ENCODE measurements around the gene COX14.
"Not testable (repeated sequence)": the region's sequence is repeated elsewhere in the genome, so short reads cannot be mapped to it uniquely, and the experiment has no call there.

The COX14 gene

DNA sequence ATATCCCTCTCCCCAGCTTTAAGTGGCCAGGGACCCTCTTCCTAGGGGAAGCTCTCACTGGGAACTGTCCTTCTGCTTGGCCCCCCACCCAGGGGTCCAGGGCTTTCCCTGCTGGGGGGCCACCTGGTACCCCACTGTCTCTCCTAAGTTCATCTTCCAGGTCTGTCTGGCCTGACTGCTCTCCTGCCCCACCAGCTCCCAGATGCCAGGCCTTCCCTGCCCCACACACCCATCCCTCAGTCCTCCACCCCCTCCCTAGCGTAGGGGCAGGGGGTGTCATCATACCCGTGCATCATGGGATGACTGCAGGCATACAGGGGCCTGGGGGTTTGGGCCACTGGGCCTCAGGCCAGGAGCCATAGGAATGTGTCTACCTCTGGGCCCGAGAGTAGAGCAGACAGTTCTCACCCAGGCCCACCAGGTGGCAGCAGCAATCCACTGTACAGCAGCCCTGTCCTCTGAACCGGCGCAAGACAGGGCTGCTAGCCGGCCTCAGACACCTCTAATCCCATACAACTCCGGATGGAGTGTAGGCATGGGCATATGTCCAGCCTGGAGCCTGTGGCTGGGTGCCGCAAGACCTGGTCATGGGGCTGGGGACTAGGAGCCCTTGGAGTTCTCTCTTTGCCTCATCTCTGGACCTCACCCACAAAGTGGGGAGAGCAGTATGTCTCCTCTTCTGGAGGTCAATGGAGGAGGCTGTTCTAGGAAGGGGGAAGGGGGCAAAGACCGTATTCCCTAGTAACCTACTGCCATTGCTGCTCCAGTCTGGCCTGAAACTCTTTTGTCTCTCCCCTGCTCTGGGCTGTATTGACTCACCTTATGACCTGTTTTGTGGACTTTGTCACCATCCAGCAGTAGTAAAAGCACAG lies 36.9 kb upstream of the COX14 start:
- Histone ChIP-seq H3K36me3 (ENCODE audit: control insufficient read depth, insufficient read depth, low read length) (no peaks in the 10 kb centered on the region), H3K27ac (ENCODE audit: low read depth, low read length, severe bottlenecking) (no peak overlapping the region), H3K4me3 (ENCODE audit: extremely low read depth, insufficient read depth, low read length, poor library complexity, severe bottlenecking) (no peak overlapping the region), H3K9me3 (ENCODE audit: control insufficient read depth, low read length) (no peaks in the 10 kb centered on the region), H3K4me1 (ENCODE audit: control insufficient read depth, insufficient read depth, low read length, poor library complexity, severe bottlenecking) (peaks cover 18% of the 10 kb centered on the region)
- 0 to 24% methylated on average over 1 to 8 of the region's 9 CpGs for WGBS, 2 experiments (ENCODE audit: insufficient coverage in 2 of 2)

DNA sequence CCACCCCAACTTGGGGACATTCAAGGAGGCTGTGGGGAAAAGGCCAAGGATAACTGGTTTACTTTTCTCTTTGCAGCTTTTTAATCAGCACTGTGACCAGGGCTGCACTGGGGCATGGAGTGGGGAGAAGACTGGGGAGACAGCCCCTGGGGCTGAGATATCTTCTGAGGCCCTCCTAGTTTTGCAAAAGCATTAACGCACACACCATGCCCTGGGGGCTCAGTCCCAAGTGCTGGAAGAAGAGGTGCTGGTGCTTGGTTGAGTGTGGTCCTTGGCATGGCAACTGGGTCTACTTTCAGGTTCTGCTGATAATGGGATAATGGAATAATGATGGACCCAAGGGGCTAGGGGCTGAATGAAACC lies 36.2 kb upstream of the COX14 start:
- 100% methylated on average over 1 of the region's 1 CpG for WGBS, 2 experiments (ENCODE audit: insufficient coverage in 2 of 2)
- Histone ChIP-seq H3K36me3 (ENCODE audit: control insufficient read depth, insufficient read depth, low read length) (no peaks in the 10 kb centered on the region), H3K4me1 (ENCODE audit: control insufficient read depth, insufficient read depth, low read length, poor library complexity, severe bottlenecking) (peaks cover 18% of the 10 kb centered on the region), H3K9me3 (ENCODE audit: control insufficient read depth, low read length) (no peaks in the 10 kb centered on the region), H3K27ac (ENCODE audit: low read depth, low read length, severe bottlenecking) (no peak overlapping the region), H3K4me3 (ENCODE audit: extremely low read depth, insufficient read depth, low read length, poor library complexity, severe bottlenecking) (no peak overlapping the region)

- Histone ChIP-seq H3K36me3 (ENCODE audit: control insufficient read depth, insufficient read depth, low read length) (no peaks in the 10 kb centered on the region), H3K4me1 (ENCODE audit: control insufficient read depth, insufficient read depth, low read length, poor library complexity, severe bottlenecking) (peaks cover 15% of the 10 kb centered on the region), H3K27ac (ENCODE audit: low read depth, low read length, severe bottlenecking) (no peak overlapping the region), H3K4me3 (ENCODE audit: extremely low read depth, insufficient read depth, low read length, poor library complexity, severe bottlenecking) (no peak overlapping the region), H3K9me3 (ENCODE audit: control insufficient read depth, low read length) (no peaks in the 10 kb centered on the region)
- WGBS, 2 experiments (ENCODE audit: insufficient coverage in 2 of 2), result 87 to 94% methylated on average over 9 to 12 of the region's 12 CpGs
Observed at GRCh38 chr12:50077099-50077498, 34.9 kb upstream of the COX14 start.

DNA sequence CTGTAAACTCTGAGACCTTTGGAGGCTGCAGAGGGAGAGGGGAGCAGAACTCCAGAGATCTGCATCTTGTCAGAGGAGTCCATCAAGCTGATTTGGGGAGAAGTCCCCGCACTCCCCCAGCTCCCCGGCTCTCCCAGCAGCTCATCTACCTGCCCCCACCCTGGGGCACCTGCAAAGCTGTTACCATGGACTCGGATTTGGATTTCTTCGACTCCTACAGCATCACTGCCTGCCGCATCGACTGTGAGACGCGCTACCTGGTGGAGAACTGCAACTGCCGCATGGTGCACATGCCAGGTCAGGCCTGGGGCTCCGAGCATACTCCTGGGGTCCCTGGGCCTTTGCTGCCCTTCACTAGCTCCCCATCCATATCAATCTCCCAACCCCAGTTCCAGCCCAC lies 33.8 kb upstream of the COX14 start:
- Histone ChIP-seq H3K9me3 (ENCODE audit: control insufficient read depth, low read length) (no peaks in the 10 kb centered on the region), H3K27ac (ENCODE audit: low read depth, low read length, severe bottlenecking) (no peak overlapping the region), H3K4me3 (ENCODE audit: extremely low read depth, insufficient read depth, low read length, poor library complexity, severe bottlenecking) (no peak overlapping the region), H3K4me1 (ENCODE audit: control insufficient read depth, insufficient read depth, low read length, poor library complexity, severe bottlenecking) (peaks cover 10% of the 10 kb centered on the region), H3K36me3 (ENCODE audit: control insufficient read depth, insufficient read depth, low read length) (no peaks in the 10 kb centered on the region)
- 92 to 93% methylated on average over 6 to 10 of the region's 10 CpGs for WGBS, 2 experiments (ENCODE audit: insufficient coverage in 2 of 2)

DNA sequence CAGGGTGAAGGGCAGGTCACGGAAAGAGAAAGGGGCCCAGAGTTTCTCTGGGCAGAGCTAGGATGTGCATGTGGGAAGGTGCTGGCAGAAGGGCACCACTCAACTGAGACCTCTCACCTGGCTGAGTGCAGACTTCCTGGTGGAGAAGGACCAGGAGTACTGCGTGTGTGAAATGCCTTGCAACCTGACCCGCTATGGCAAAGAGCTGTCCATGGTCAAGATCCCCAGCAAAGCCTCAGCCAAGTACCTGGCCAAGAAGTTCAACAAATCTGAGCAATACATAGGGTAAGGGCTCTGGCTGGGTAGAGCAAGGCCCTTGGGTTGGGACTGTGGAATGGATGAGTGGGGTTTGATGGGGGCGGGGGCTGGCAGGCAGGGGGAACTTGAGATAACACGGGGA lies 32.3 kb upstream of the COX14 start:
- Histone ChIP-seq H3K27ac (ENCODE audit: low read depth, low read length, severe bottlenecking) (no peak overlapping the region), H3K4me1 (ENCODE audit: control insufficient read depth, insufficient read depth, low read length, poor library complexity, severe bottlenecking) (peaks cover 9% of the 10 kb centered on the region), H3K36me3 (ENCODE audit: control insufficient read depth, insufficient read depth, low read length) (no peaks in the 10 kb centered on the region), H3K9me3 (ENCODE audit: control insufficient read depth, low read length) (no peaks in the 10 kb centered on the region), H3K4me3 (ENCODE audit: extremely low read depth, insufficient read depth, low read length, poor library complexity, severe bottlenecking) (no peak overlapping the region)
- 82 to 83% methylated on average over 2 to 5 of the region's 5 CpGs for WGBS, 2 experiments (ENCODE audit: insufficient coverage in 2 of 2)

DNA sequence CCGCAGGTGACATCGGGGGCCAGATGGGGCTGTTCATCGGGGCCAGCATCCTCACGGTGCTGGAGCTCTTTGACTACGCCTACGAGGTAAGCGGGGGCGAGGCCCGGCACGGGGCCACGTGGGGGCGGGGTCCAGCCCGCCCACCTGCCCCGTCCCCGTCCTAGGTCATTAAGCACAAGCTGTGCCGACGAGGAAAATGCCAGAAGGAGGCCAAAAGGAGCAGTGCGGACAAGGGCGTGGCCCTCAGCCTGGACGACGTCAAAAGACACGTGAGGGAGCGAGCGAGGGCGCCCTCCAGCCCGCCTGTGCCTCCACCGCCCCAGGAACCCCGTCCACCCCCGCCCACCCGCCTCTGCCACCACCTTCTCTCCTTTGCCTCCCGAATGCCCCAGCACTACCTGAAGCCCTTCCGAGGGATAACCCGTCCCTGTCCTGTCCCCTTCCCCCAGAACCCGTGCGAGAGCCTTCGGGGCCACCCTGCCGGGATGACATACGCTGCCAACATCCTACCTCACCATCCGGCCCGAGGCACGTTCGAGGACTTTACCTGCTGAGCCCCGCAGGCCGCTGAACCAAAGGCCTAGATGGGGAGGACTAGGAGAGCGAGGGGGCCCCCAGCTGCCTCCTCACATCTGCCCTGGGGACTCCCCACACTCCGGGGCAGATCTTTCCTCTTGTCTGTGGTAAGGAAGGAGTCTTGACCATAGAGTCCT lies 30.8 kb upstream of the COX14 start:
- WGBS, 2 experiments (ENCODE audit: insufficient coverage in 2 of 2), result 67 to 75% methylated on average over 29 to 41 of the region's 46 CpGs
- Histone ChIP-seq H3K9me3 (ENCODE audit: control insufficient read depth, low read length) (no peaks in the 10 kb centered on the region), H3K36me3 (ENCODE audit: control insufficient read depth, insufficient read depth, low read length) (peaks cover under 1% of the 10 kb centered on the region), H3K27ac (ENCODE audit: low read depth, low read length, severe bottlenecking) (no peak overlapping the region), H3K4me1 (ENCODE audit: control insufficient read depth, insufficient read depth, low read length, poor library complexity, severe bottlenecking) (no peaks in the 10 kb centered on the region), H3K4me3 (ENCODE audit: extremely low read depth, insufficient read depth, low read length, poor library complexity, severe bottlenecking) (no peak overlapping the region)

DNA sequence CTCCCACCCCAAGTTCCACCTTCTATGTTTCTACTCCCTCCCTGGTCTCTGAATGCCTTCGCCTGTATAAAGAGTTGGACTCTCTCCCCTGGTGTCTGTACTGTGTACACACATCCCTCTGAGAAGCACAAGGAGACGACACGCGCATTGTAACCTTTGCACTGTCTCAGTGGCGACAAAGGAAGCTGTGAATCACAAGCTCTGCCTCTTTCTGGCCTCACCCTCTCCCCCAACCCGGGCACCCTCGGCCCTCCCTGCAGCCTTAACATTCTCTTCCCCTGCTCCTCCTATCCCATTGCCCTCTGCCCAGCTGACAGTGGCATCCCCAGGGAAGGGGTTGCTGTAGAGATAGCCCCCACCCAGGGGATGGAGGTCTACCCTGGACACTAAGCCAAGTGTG lies 29.4 kb upstream of the COX14 start:
- Histone ChIP-seq H3K27ac (ENCODE audit: low read depth, low read length, severe bottlenecking) (no peak overlapping the region), H3K4me1 (ENCODE audit: control insufficient read depth, insufficient read depth, low read length, poor library complexity, severe bottlenecking) (peaks cover 9% of the 10 kb centered on the region), H3K4me3 (ENCODE audit: extremely low read depth, insufficient read depth, low read length, poor library complexity, severe bottlenecking) (no peak overlapping the region), H3K9me3 (ENCODE audit: control insufficient read depth, low read length) (no peaks in the 10 kb centered on the region), H3K36me3 (ENCODE audit: control insufficient read depth, insufficient read depth, low read length) (peaks cover 14% of the 10 kb centered on the region)
- WGBS, 2 experiments (ENCODE audit: insufficient coverage in 2 of 2), result 90% methylated on average over 6 to 7 of the region's 7 CpGs

DNA sequence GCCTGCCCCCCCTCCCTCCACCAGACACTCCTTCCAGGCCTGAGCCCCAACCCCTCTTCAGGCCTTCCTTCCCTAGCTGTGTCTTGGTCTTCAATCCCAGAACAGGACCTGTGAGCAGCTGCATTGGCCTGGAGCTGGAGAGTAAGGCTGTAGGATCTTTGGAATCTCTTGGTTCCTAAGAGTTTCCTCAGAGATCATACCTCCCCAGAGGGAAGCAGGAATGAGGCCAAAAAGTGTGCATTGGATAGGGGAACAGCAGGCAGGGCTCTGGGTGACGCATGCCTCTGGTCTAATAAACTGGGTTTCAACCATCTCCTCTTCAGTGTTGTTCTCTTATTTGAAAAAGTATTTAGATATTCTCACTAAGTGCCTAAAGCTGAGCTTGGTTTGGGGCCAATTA lies 28.7 kb upstream of the COX14 start:
- Histone ChIP-seq H3K4me1 (ENCODE audit: control insufficient read depth, insufficient read depth, low read length, poor library complexity, severe bottlenecking) (peaks cover 15% of the 10 kb centered on the region), H3K4me3 (ENCODE audit: extremely low read depth, insufficient read depth, low read length, poor library complexity, severe bottlenecking) (no peak overlapping the region), H3K36me3 (ENCODE audit: control insufficient read depth, insufficient read depth, low read length) (peaks cover 19% of the 10 kb centered on the region), H3K27ac (ENCODE audit: low read depth, low read length, severe bottlenecking) (no peak overlapping the region), H3K9me3 (ENCODE audit: control insufficient read depth, low read length) (no peaks in the 10 kb centered on the region)
- WGBS, 2 experiments (ENCODE audit: insufficient coverage in 2 of 2), result no CpG with 5 or more reads among the region's 1 CpG

GRCh38 chr12:50084409-50084774 lies 27.6 kb upstream of the COX14 start:
- peak overlapping the region; percentile 72 for H3K4me3 ChIP-seq (ENCODE audit: extremely low read depth, insufficient read depth, low read length, poor library complexity, severe bottlenecking)

DNA sequence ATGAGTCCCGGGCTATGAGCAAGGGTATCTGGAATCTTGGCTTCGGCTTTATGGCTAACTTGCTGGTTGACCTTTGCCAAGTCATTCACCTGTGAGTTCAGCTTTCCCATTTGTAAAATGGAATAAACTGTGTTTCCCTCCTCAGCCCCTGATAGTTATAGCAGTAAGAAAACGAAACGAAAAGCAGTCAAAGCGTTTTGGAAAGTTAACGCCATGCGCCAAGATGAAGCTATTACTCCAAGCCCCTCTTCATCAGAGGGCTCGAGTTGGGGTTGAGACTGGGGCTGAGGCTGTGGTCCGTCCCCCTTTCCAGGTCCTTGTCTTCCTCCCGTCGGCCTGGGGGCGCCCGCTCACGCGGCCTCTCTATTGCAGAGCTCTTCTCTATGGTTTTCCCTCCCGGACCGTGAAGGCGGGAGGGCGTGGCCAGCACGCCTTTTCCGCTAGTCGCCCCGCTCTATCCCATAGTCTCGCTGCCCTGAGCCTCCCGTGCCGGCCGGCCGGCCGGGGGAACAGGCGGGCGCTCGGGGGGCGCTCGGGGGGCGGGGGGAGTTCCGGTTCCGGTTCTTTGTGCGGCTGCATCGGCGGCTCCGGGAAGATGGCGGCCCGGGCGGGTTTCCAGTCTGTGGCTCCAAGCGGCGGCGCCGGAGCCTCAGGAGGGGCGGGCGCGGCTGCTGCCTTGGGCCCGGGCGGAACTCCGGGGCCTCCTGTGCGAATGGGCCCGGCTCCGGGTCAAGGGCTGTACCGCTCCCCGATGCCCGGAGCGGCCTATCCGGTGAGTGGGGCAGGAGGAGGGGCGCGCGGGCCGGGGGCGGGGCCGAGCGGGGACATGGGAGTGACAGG lies 27.0 kb upstream of the COX14 start, which contains the start of gene SMARCD1:
SMARCD1 (plus strand) TSS at position 568 of the 840 bp plus-strand sequence; CDS start at position 596, 28 bp downstream.
- peaks cover 17% of the 10 kb centered on the region for H3K4me1 ChIP-seq (ENCODE audit: control insufficient read depth, insufficient read depth, low read length, poor library complexity, severe bottlenecking)
- H3K27ac ChIP-seq (ENCODE audit: low read depth, low read length, severe bottlenecking), result peak within 1 kb of the TSS; percentile 90
- 2 to 3% methylated on average over 34 to 52 of the region's 69 CpGs for WGBS, 2 experiments (ENCODE audit: insufficient coverage in 2 of 2)
- no peaks in the 10 kb centered on the region for H3K9me3 ChIP-seq (ENCODE audit: control insufficient read depth, low read length)
- H3K4me3 ChIP-seq (ENCODE audit: extremely low read depth, insufficient read depth, low read length, poor library complexity, severe bottlenecking), result peak within 1 kb of the TSS; percentile 72
- peaks cover 34% of the 10 kb centered on the region for H3K36me3 ChIP-seq (ENCODE audit: control insufficient read depth, insufficient read depth, low read length)

More at GRCh38 chr12:50084409-50084774, 27.6 kb upstream of the COX14 start:
- Histone ChIP-seq H3K27ac (ENCODE audit: low read depth, low read length, severe bottlenecking) (peak overlapping the region; percentile 90), H3K36me3 (ENCODE audit: control insufficient read depth, insufficient read depth, low read length) (peaks cover 29% of the 10 kb centered on the region), H3K4me1 (ENCODE audit: control insufficient read depth, insufficient read depth, low read length, poor library complexity, severe bottlenecking) (peaks cover 17% of the 10 kb centered on the region)
- H3K9me3 ChIP-seq (ENCODE audit: control insufficient read depth, low read length), result not testable (repeated sequence)
- 0 to 71% methylated on average over 1 to 4 of the region's 7 CpGs for WGBS, 2 experiments (ENCODE audit: insufficient coverage in 2 of 2)

Data from mesodermal cell (in vitro differentiated cells).